Transverse colon (tissue), 4 donors: Measurements from ENCODE around the gene FANCC. TPM values are rescaled to one million over a fixed set of nuclear protein-coding genes. Genes with fewer than 3 reads are reported as not detected.

Experiments used
- DNase-seq: peaks from one replicate; pipeline ENCODE4 v3.0.0-alpha.2; 2019
- H3K27ac ChIP-seq, 4 donors: fragments of 200-600 bp; sonication (generic); 2 replicates each; pipeline ENCODE4 v1.5.1; 2016 to 2018; ENCODE audit warnings: inconsistent platforms in 4 of 4
- H3K27me3 ChIP-seq: fragments of 200-600 bp; sonication (generic); 2 replicates; pipeline ENCODE4 v1.5.1; 2017; ENCODE audit warnings: inconsistent platforms
- H3K36me3 ChIP-seq, 4 donors: fragments of 200-600 bp; sonication (generic); 2 replicates each; pipeline ENCODE4 v1.5.1; 2017 to 2019; ENCODE audit warnings: inconsistent platforms in 4 of 4
- H3K4me1 ChIP-seq, 4 donors: fragments of 200-600 bp; sonication (generic); 2 replicates each; pipeline ENCODE4 v1.5.1; 2017 to 2020; ENCODE audit warnings: inconsistent platforms in 4 of 4
- H3K4me3 ChIP-seq, 4 donors: fragments of 200-600 bp; sonication (generic); 1 replicate in 1 of 4; 2 replicates in 3 of 4; pipeline versions ENCODE4 v1.5.1 to v1.6.1; 2017 to 2019; ENCODE audit warnings: inconsistent platforms in 4 of 4
- H3K9me3 ChIP-seq, 2 donors: fragments of 200-600 bp; sonication (generic); 2 replicates each; pipeline ENCODE4 v1.5.1; 2017 to 2019; ENCODE audit warnings: inconsistent platforms in 2 of 2
- EP300 ChIP-seq: sonication (generic); formaldehyde crosslinking; IDR thresholded peaks from one replicate; pipeline ENCODE4 v1.6.1; 2017; ENCODE audit warnings: antibody characterized with exemption, low read depth
- POLR2A ChIP-seq: fragments of 450-650 bp; IDR thresholded peaks from one replicate; pipeline ENCODE4 v1.6.1; 2016; ENCODE audit warnings: antibody characterized with exemption, mild to moderate bottlenecking, moderate library complexity
- POLR2AphosphoS5 ChIP-seq, 3 donors: sonication (generic); formaldehyde crosslinking; IDR thresholded peaks; one replicate each; pipeline ENCODE4 v1.6.1; 2016; ENCODE audit warnings: antibody characterized with exemption in 3 of 3
- WGBS, 2 donors: methylation state at CpG; one replicate each; pipeline ENCODE4 v1.1.5; 2018; ENCODE audit warnings: low coverage in 1 of 2; 5-methylcytosine and 5-hydroxymethylcytosine counted together
- in situ Hi-C, 4 donors: fragments of 200-750 bp; cut with MboI; loops; one replicate each; pipeline versions ENCODE4 v1.15.0 to v1.15.1; 2017; ENCODE audit warnings: low sequenced_read_pairs in 3 of 4, low pct_ligation_motif_present in 1 of 4, low pct_unique_long_range_greater_than_20kb in 1 of 4
- intact Hi-C: fragments of 100-400 bp; cut with DNase I; formaldehyde crosslinking; loops from one replicate; pipeline ENCODE4 v1.15.1; 2023; ENCODE audit warnings: low total_unique reads
- total RNA-seq, 4 donors: library from RNA; depleted of rRNA; stranded (reverse); fragments of >200 nt; gene quantifications; one replicate each; pipeline ENCODE4 v1.1.0, GENCODE V29; 2016
- TF ChIP-seq, protein P1 (sequence below), 5 experiments: fragments of 200-600 bp in 3 of 5; fragments of 450-650 bp in 2 of 5; sonication (generic) in 3 of 5; IDR thresholded peaks; 1 replicate in 2 of 5; 2 replicates in 3 of 5; pipeline ENCODE4 v1.5.1; 2016 to 2017; ENCODE audit warnings: antibody characterized with exemption in 5 of 5, inconsistent platforms in 3 of 5, mild to moderate bottlenecking in 2 of 5, moderate library complexity in 1 of 5

The FANCC gene
- total RNA-seq, 4 donors from 2014 or later, result 4.0 to 10.3 (median 9.5) TPM

DNA sequence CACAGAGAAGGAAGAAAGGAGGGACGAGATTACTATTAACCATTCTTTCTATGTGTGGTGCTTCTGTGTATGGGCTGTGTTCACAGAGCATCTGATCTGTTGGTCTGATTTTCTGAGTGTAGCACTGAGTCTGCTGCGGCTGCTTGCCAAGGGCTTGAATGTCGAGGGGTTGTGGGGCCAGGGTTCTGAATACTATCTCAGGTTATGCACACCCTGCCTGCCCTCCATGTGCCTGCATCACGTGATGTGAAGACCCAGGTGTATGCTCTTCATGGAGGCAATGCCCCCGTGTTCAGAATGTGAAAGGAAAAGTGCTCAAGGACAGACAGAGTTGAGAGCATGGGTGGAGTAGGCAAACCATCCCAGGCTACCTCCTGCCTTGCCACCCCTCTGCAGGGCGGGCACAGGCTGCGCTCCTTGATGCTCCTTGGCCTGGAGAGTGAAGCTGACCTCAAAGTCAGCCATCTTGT is 254.9 kb downstream of the FANCC start:
- no peak overlapping the region for H3K4me3 ChIP-seq
- no peak for DNase-seq
- 76 to 100% methylated on average over 2 to 7 of the region's 7 CpGs for WGBS, 2 donors
- H3K36me3 ChIP-seq, result peaks cover 0 to 9% (median 4%) of the 10 kb centered on the region in 4 donors
- H3K9me3 ChIP-seq, result no peaks in the 10 kb centered on the region
- H3K27me3 ChIP-seq, result no peaks in the 10 kb centered on the region
- intact Hi-C loops, result no loop called here
- H3K4me1 ChIP-seq, result peaks cover 17 to 95% (median 54%) of the 10 kb centered on the region in 4 donors
- in situ Hi-C loops, result no loop called here
- peak overlapping the region; percentile 74 to 91 (median 83) for H3K27ac ChIP-seq
- TF ChIP-seq POLR2AphosphoS5 (IDR thresholded peaks at IDR 0.05) (no peak), EP300 (no peak), POLR2A (no peak)
- TF ChIP-seq, protein P1, sequence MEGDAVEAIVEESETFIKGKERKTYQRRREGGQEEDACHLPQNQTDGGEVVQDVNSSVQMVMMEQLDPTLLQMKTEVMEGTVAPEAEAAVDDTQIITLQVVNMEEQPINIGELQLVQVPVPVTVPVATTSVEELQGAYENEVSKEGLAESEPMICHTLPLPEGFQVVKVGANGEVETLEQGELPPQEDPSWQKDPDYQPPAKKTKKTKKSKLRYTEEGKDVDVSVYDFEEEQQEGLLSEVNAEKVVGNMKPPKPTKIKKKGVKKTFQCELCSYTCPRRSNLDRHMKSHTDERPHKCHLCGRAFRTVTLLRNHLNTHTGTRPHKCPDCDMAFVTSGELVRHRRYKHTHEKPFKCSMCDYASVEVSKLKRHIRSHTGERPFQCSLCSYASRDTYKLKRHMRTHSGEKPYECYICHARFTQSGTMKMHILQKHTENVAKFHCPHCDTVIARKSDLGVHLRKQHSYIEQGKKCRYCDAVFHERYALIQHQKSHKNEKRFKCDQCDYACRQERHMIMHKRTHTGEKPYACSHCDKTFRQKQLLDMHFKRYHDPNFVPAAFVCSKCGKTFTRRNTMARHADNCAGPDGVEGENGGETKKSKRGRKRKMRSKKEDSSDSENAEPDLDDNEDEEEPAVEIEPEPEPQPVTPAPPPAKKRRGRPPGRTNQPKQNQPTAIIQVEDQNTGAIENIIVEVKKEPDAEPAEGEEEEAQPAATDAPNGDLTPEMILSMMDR (IDR thresholded peaks at IDR 0.05), result no peak

DNA sequence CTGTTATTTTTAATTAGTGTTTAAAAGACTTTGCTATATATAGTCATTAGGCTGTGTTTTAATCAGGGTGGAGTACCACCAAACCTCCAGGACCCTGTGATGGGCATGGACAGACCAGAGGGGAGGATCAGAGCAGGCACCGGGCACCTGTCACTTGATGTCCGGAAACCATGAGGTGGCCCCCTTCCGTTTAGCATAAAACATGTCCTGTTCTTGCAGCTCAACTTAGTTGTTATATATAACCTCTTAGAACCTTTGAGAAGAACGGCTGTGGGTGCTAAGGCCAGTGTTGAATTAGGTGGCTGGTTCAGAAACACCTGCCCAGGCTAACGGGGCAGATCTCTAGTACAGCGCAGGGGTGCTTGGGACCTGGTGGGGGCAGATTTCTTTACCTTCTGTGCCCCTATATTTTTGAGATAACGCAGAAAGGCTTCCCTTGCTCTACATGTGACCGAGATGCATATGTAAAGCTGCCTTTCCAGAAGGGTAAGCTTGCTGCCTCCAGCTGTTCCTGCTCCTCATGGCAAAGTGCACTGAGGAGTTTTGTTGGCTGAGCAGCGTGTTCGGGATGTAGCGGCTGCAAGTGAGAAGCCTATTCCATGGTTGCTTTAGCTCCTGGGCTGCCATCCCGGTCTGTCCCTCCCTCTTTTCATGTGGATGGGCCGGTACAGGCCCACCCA is 255.5 kb downstream of the FANCC start:
- 60% methylated on average over 12 of the region's 13 CpGs; no CpG with 5 or more reads in 1 of the 2 donors for WGBS, 2 donors
- no peak for DNase-seq
- H3K4me1 ChIP-seq, result peaks cover 17 to 94% (median 58%) of the 10 kb centered on the region in 4 donors
- H3K4me3 ChIP-seq, result no peak overlapping the region
- TF ChIP-seq, protein P1 (IDR thresholded peaks at IDR 0.05), result no peak
- TF ChIP-seq POLR2AphosphoS5 (IDR thresholded peaks at IDR 0.05) (no peak), EP300 (no peak), POLR2A (no peak)
- H3K9me3 ChIP-seq, result no peaks in the 10 kb centered on the region
- in situ Hi-C loops, result no loop called here
- H3K27me3 ChIP-seq, result no peaks in the 10 kb centered on the region
- peaks cover 0 to 9% (median 3%) of the 10 kb centered on the region in 4 donors for H3K36me3 ChIP-seq
- H3K27ac ChIP-seq, result peak overlapping the region; percentile 74 to 91 (median 83)
- intact Hi-C loops, result no loop called here

DNA sequence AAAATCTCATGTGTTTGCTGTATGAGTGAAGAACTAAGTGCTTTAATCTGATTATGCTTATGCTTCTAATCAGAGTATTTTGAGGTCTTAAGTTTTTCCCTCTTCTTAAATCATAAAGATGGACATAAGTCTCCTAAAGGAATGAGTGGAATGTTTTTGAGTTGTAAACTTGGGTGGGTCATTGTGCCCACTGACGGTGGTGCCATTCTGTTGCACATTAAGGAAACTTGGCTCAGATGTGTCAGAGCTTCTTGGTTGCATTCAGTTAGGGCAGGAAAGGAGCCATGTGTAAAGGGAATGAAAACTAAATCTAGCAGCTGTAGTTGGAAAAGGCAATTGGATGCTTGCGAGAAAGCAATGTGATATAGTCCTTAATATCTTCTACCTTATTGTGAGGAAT is 256.6 kb downstream of the FANCC start:
- peaks cover 17 to 94% (median 60%) of the 10 kb centered on the region in 4 donors for H3K4me1 ChIP-seq
- 48 to 60% methylated on average over 2 of the region's 2 CpGs for WGBS, 2 donors
- no peaks in the 10 kb centered on the region for H3K27me3 ChIP-seq
- intact Hi-C loops, result no loop called here
- TF ChIP-seq POLR2A, result no peak
- TF ChIP-seq POLR2AphosphoS5 (IDR thresholded peaks at IDR 0.05), result no peak
- no peak for TF ChIP-seq EP300
- TF ChIP-seq, protein P1 (IDR thresholded peaks at IDR 0.05), result no peak
- in situ Hi-C loops, result no loop called here
- DNase-seq, result no peak
- peaks cover 0 to 9% (median 3%) of the 10 kb centered on the region in 4 donors for H3K36me3 ChIP-seq
- H3K27ac ChIP-seq, result peak overlapping the region; percentile 77 to 91 (median 87)
- H3K4me3 ChIP-seq, result no peak overlapping the region
- no peaks in the 10 kb centered on the region for H3K9me3 ChIP-seq

DNA sequence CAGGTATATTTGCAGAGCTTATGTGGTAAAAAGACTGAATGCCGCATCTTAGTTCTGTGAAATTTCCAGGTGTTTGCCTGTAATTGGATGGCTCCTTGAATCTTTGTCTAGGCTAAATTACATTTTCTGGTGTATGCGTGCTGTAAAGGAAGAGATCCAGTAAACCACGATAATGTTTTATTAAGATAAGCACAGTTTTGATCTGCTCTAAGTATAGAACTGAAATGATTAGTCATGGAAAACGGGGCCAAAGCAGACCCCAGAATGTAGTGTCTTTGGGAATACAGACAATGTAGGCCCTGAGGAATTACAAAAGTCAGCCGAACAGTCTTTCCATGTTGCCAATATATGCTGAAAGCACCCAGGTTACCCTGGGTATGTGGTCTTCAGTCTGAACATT is 257.3 kb downstream of the FANCC start:
- no peaks in the 10 kb centered on the region for H3K9me3 ChIP-seq
- in situ Hi-C loops (no loop called here), intact Hi-C loops (no loop called here)
- peaks cover 0 to 9% (median 3%) of the 10 kb centered on the region in 4 donors for H3K36me3 ChIP-seq
- 46 to 50% methylated on average over 5 of the region's 5 CpGs for WGBS, 2 donors
- DNase-seq, result no peak
- TF ChIP-seq POLR2A, result no peak
- no peak for TF ChIP-seq POLR2AphosphoS5 (IDR thresholded peaks at IDR 0.05)
- TF ChIP-seq, protein P1 (IDR thresholded peaks at IDR 0.05), result no peak
- no peak for TF ChIP-seq EP300
- peaks cover 16 to 94% (median 60%) of the 10 kb centered on the region in 4 donors for H3K4me1 ChIP-seq
- no peaks in the 10 kb centered on the region for H3K27me3 ChIP-seq
- H3K27ac ChIP-seq, result peak overlapping the region; percentile 77 to 91 (median 87)
- no peak overlapping the region for H3K4me3 ChIP-seq
